Activated naive CD4-positive, alpha-beta T cell treated with anti-CD3 and anti-CD28 coated beads, Interleukin-2, amount 10 ng/mL, durations not matched to agents 7 days and 5 days (primary cell): Measurements from ENCODE around the gene RSPH3.
"Not testable (repeated sequence)": the region's sequence is repeated elsewhere in the genome, so short reads cannot be mapped to it uniquely, and the experiment has no call there.

Source experiments
- CTCF ChIA-PET: fragments of 350-600 bp; sonication (Branson Sonifier 250); formaldehyde crosslinking; loops from one replicate; lab custom pipeline; 2021; ENCODE audit warnings: antibody characterized with exemption; lab: Charles Lee
- DNase-seq: peaks from one replicate; pipeline ENCODE4 v3.0.0-alpha.2; 2020
- H3K27ac Mint-ChIP-seq: one replicate; pipeline ENCODE4 v1.8.0; 2021; ENCODE audit warnings: mild to moderate bottlenecking, moderate library complexity, mixed read lengths
- H3K27me3 Mint-ChIP-seq: one replicate; pipeline ENCODE4 v1.8.0; 2021; ENCODE audit warnings: mild to moderate bottlenecking, mixed read lengths
- H3K36me3 Mint-ChIP-seq: one replicate; pipeline ENCODE4 v1.8.0; 2021; ENCODE audit warnings: mixed read lengths
- H3K4me1 Mint-ChIP-seq: one replicate; pipeline ENCODE4 v1.8.0; 2021; ENCODE audit warnings: mixed read lengths
- H3K4me3 Mint-ChIP-seq: one replicate; pipeline ENCODE4 v1.8.0; 2021; ENCODE audit warnings: mild to moderate bottlenecking, moderate library complexity, mixed read lengths
- H3K9me3 Mint-ChIP-seq: one replicate; pipeline ENCODE4 v1.8.0; 2021; ENCODE audit warnings: mixed read lengths

RSPH3 gene

DNA sequence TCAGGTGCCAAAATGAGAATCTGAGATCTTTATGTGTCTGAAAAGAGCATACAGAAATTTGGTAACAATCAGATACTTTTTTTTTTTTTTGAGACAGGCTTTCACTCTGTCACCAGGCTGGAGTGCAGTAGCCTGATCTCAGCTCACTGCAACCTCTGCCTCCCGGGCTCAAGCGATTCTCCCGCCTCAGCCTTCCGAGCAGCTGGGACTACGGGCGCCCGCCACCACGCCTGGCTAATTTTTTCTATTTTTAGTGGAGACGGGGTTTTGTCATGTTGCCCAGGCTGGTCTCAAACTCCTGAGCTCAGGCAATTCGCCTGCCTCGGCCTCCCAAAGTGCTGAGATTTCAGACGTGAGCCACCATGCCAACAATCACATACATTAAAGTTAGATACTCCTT, 38.3 kb upstream of the RSPH3 start:
- not testable (repeated sequence) for H3K27ac Mint-ChIP-seq, H3K4me3 Mint-ChIP-seq, DNase-seq, H3K27me3 Mint-ChIP-seq, H3K9me3 Mint-ChIP-seq
- Mint-ChIP-seq H3K36me3 (peaks cover 82% of the 10 kb centered on the region), H3K4me1 (peaks cover 57% of the 10 kb centered on the region)
- CTCF ChIA-PET: interaction anchor here (1.8 to 11.4 kb wide), 3 partner anchors 29 to 96 kb away, joined by 7 to 234 read pairs (median 28); no protein-coding TSS in a partner anchor

DNA sequence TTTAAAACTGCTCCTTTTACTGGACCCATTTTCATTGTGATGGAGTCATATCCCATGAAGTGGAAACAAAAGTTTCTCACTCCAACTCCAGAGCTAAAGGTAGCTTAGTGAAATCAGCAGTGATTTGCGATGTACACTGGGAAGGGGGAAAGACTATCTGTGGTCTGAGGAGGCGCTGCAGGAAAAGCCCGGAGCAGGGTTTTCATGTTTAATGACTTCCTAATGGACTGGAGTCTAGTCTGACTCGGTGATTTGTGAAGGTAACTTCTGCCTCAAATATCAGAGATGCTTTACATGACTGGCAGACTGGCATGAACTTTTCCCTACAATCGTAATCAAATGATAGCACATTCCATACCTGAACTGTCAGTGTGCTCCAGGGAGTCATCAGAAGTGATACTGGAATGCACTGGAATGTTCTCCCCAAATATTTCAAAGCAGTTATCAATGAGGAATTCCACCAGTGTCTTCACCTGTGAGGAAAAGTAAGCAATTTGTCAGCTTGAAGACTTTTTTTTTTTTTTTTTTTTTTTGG, 37.8 kb upstream of the RSPH3 start:
- H3K9me3 Mint-ChIP-seq: no peaks in the 10 kb centered on the region
- CTCF ChIA-PET: interaction anchor here (1.3 to 11.4 kb wide), 3 partner anchors 62 to 96 kb away, joined by 4 to 234 read pairs (median 7); no protein-coding TSS in a partner anchor
- peaks cover 52% of the 10 kb centered on the region for H3K4me1 Mint-ChIP-seq
- no peak overlapping the region for H3K27ac Mint-ChIP-seq
- DNase-seq: no peak
- no peak overlapping the region for H3K4me3 Mint-ChIP-seq
- H3K36me3 Mint-ChIP-seq: peaks cover 78% of the 10 kb centered on the region
- no peaks in the 10 kb centered on the region for H3K27me3 Mint-ChIP-seq

GRCh38 chr6:159036673-159037072, 36.7 kb upstream of the RSPH3 start:
- Mint-ChIP-seq H3K27me3 (no peaks in the 10 kb centered on the region), H3K36me3 (peaks cover 67% of the 10 kb centered on the region), H3K4me1 (peaks cover 42% of the 10 kb centered on the region), H3K27ac (no peak overlapping the region), H3K4me3 (no peak overlapping the region), H3K9me3 (no peaks in the 10 kb centered on the region)
- CTCF ChIA-PET: interaction anchor here (1.3 to 11.4 kb wide), 2 partner anchors 61 to 69 kb away, joined by 4 to 234 read pairs; no protein-coding TSS in a partner anchor
- DNase-seq: no peak

GRCh38 chr6:159035891-159036290, 35.9 kb upstream of the RSPH3 start:
- peaks cover 34% of the 10 kb centered on the region for H3K4me1 Mint-ChIP-seq
- no peak overlapping the region for H3K27ac Mint-ChIP-seq
- no peak for DNase-seq
- no peak overlapping the region for H3K4me3 Mint-ChIP-seq
- CTCF ChIA-PET: interaction anchor here (0.7 to 11.4 kb wide), 2 partner anchors 14 to 69 kb away, joined by 3 to 234 read pairs; no protein-coding TSS in a partner anchor
- peaks cover 59% of the 10 kb centered on the region for H3K36me3 Mint-ChIP-seq
- no peaks in the 10 kb centered on the region for H3K9me3 Mint-ChIP-seq
- H3K27me3 Mint-ChIP-seq: no peaks in the 10 kb centered on the region

- Mint-ChIP-seq H3K9me3 (no peaks in the 10 kb centered on the region), H3K4me3 (no peak overlapping the region), H3K27me3 (no peaks in the 10 kb centered on the region), H3K4me1 (peaks cover 11% of the 10 kb centered on the region), H3K27ac (no peak overlapping the region), H3K36me3 (peaks cover 37% of the 10 kb centered on the region)
- DNase-seq: no peak
- CTCF ChIA-PET: interaction anchor here (1.2 to 1.4 kb wide), 3 partner anchors 9 to 101 kb away, joined by 3 read pairs; no protein-coding TSS in a partner anchor
Measured at GRCh38 chr6:159033160-159034049, 33.4 kb upstream of the RSPH3 start.

DNA sequence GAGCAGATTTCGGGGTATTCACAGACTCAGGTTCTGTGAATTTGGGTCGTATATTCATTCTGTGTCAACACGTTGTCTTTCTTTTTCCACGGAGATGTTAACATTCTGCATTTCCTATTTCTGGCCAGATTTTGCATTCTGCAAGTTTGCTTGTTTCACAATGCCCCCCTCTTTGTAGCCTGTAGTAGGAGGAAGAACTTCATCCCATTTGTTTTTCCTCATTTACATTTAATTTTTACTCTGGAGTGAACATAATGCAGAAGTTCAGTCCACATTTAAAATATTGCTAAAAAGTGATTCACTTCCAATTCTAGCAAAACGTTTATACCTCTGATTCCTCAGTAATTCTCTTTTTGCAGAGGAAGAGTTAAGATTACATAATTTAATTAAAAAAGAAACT, 31.8 kb upstream of the RSPH3 start:
- DNase-seq: no peak
- H3K27me3 Mint-ChIP-seq: no peaks in the 10 kb centered on the region
- peaks cover 3% of the 10 kb centered on the region for H3K4me1 Mint-ChIP-seq
- H3K36me3 Mint-ChIP-seq: peaks cover 26% of the 10 kb centered on the region
- no peak overlapping the region for H3K4me3 Mint-ChIP-seq
- no peaks in the 10 kb centered on the region for H3K9me3 Mint-ChIP-seq
- no peak overlapping the region for H3K27ac Mint-ChIP-seq
- CTCF ChIA-PET: interaction anchor here (1.2 to 1.4 kb wide), 2 partner anchors 11 to 103 kb away, joined by 3 read pairs; no protein-coding TSS in a partner anchor

GRCh38 chr6:159030168-159030567, 30.2 kb upstream of the RSPH3 start:
- no peak overlapping the region for H3K4me3 Mint-ChIP-seq
- CTCF ChIA-PET: interaction anchor here (0.9 kb wide), 1 partner anchor 12 kb away, joined by 3 read pairs; no protein-coding TSS in a partner anchor
- no peak overlapping the region for H3K27ac Mint-ChIP-seq
- no peak for DNase-seq
- peaks cover 17% of the 10 kb centered on the region for H3K36me3 Mint-ChIP-seq
- no peaks in the 10 kb centered on the region for H3K27me3 Mint-ChIP-seq
- no peaks in the 10 kb centered on the region for H3K4me1 Mint-ChIP-seq
- H3K9me3 Mint-ChIP-seq: peaks cover 9% of the 10 kb centered on the region

- CTCF ChIA-PET, H3K27me3 Mint-ChIP-seq, H3K4me3 Mint-ChIP-seq, DNase-seq, H3K27ac Mint-ChIP-seq, H3K4me1 Mint-ChIP-seq: not testable (repeated sequence)
- peaks cover 24% of the 10 kb centered on the region for H3K36me3 Mint-ChIP-seq
- H3K9me3 Mint-ChIP-seq: peaks cover 26% of the 10 kb centered on the region
Measured at GRCh38 chr6:159025224-159025623, 25.2 kb upstream of the RSPH3 start.

DNA sequence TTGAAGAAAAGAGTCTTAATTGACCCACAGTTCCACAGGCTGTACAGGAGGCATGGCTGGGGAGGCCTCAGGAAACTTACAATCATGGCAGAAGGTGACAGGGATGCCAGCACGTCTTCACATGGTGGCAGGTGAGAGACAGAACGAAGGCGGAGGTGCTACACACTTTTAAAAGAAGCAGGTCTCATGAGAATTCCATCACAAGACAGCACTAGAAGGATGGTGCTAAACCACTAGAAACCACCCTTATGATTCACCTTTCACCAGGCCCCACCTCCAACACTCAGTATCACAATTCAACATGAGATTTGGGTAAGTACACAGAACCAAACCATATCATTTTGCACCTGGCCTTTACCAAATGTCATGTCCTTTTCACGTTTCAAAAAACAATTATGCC, 23.9 kb upstream of the RSPH3 start:
- Mint-ChIP-seq H3K36me3 (peaks cover 24% of the 10 kb centered on the region), H3K4me1 (peaks cover 9% of the 10 kb centered on the region), H3K27me3 (peaks cover 5% of the 10 kb centered on the region), H3K9me3 (peaks cover 26% of the 10 kb centered on the region), H3K27ac (no peak overlapping the region), H3K4me3 (no peak overlapping the region)
- no peak for DNase-seq
- CTCF ChIA-PET: interaction anchor here (1.0 to 1.5 kb wide), 2 partner anchors 15 to 111 kb away, joined by 5 read pairs; no protein-coding TSS in a partner anchor

DNA sequence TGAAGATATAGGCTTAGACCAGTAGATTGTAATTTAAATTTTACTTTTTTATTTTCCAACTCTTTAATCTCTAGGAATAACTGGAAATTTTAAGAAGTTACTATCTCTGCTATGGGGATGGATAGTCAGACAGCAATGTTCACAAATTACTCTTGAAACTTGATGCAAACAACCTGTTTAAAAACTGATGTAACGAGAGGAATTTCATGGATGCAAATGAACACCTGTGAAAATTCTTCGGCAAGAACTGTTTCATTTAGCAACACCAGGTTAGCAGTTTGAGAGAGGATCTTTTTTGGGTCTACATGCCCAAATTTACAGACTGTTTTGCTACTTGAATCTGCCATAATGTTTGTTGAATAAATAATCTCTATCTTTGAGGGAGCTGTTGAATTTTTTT, 20.0 kb upstream of the RSPH3 start:
- no peak for DNase-seq
- H3K9me3 Mint-ChIP-seq: peaks cover 17% of the 10 kb centered on the region
- H3K27ac Mint-ChIP-seq: no peak overlapping the region
- CTCF ChIA-PET: interaction anchor here (2.1 to 3.8 kb wide), 2 partner anchors 12 to 84 kb away, joined by 4 to 24 read pairs; no protein-coding TSS in a partner anchor
- peaks cover 29% of the 10 kb centered on the region for H3K4me1 Mint-ChIP-seq
- peaks cover 5% of the 10 kb centered on the region for H3K27me3 Mint-ChIP-seq
- H3K4me3 Mint-ChIP-seq: no peak overlapping the region
- peaks cover 18% of the 10 kb centered on the region for H3K36me3 Mint-ChIP-seq

GRCh38 chr6:159017757-159018559, 18.0 kb upstream of the RSPH3 start:
- no peak for DNase-seq
- Mint-ChIP-seq H3K9me3 (peaks cover 2% of the 10 kb centered on the region), H3K27me3 (peaks cover 5% of the 10 kb centered on the region), H3K4me1 (peaks cover 29% of the 10 kb centered on the region), H3K36me3 (peaks cover 4% of the 10 kb centered on the region), H3K4me3 (no peak overlapping the region), H3K27ac (peak overlapping the region; percentile 16)
- CTCF ChIA-PET: interaction anchor here (0.6 to 3.8 kb wide), 7 partner anchors 10 to 117 kb away, joined by 3 to 24 read pairs (median 7); no protein-coding TSS in a partner anchor

DNA sequence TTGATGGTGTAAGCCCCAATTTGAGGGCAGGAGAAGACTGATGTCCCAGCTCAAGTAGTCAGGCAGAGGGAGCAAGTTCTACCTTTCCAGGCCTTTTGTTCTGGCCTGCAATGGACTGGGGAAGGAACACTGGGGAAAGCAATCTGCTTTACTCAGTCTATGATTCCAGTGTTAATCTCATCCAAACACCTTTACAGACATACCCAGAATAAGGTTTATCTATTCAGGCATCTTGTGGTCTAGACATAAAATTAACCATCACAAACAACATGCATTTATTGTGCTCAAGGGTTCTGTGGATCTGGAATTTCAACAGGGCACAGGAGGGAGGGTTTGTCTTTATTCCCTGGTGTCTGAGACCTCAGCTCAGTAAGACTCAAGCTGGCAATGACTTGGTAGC, 14.4 kb upstream of the RSPH3 start:
- CTCF ChIA-PET: interaction anchor here (1.0 to 1.3 kb wide), 2 partner anchors 90 to 120 kb away, joined by 3 to 4 read pairs; no protein-coding TSS in a partner anchor
- no peak overlapping the region for H3K27ac Mint-ChIP-seq
- no peak overlapping the region for H3K4me3 Mint-ChIP-seq
- H3K27me3 Mint-ChIP-seq: peaks cover 1% of the 10 kb centered on the region
- no peak for DNase-seq
- peaks cover 2% of the 10 kb centered on the region for H3K36me3 Mint-ChIP-seq
- H3K9me3 Mint-ChIP-seq: peaks cover 2% of the 10 kb centered on the region
- peaks cover 38% of the 10 kb centered on the region for H3K4me1 Mint-ChIP-seq

GRCh38 chr6:159013229-159013628, 13.2 kb upstream of the RSPH3 start:
- peaks cover 2% of the 10 kb centered on the region for H3K36me3 Mint-ChIP-seq
- no peak for DNase-seq
- H3K27me3 Mint-ChIP-seq: no peaks in the 10 kb centered on the region
- H3K9me3 Mint-ChIP-seq: peaks cover 2% of the 10 kb centered on the region
- peaks cover 36% of the 10 kb centered on the region for H3K4me1 Mint-ChIP-seq
- CTCF ChIA-PET: interaction anchor here (1.3 to 15.1 kb wide), 2 partner anchors 85 to 93 kb away, joined by 3 to 317 read pairs; no protein-coding TSS in a partner anchor
- no peak overlapping the region for H3K27ac Mint-ChIP-seq
- no peak overlapping the region for H3K4me3 Mint-ChIP-seq
